A673 (cell line): ENCODE results near the gene CCDC14. TPM values are rescaled to one million over a fixed set of nuclear protein-coding genes. Genes with fewer than 3 reads are reported as not detected.

Source experiments
- BruUV-seq: library from RNA; stranded (reverse); fragments of 400-500 nt; replicated peaks from 2 replicates; lab custom pipeline; 2021; lab: Mats Ljungman, UMichigan
- CTCF ChIA-PET: fragments of 300-600 bp; sonication (Branson Sonifier 250); formaldehyde crosslinking; loops from one replicate; lab custom pipeline; 2022; ENCODE audit warnings: antibody characterized with exemption; lab: Charles Lee
- POLR2A ChIA-PET: fragments of 300-600 bp; sonication (Branson Sonifier 250); formaldehyde crosslinking; loops from one replicate; lab custom pipeline; 2022; ENCODE audit warnings: antibody characterized with exemption; ENCODE audit not compliant: low non-redundant PET; lab: Charles Lee
- DNase-seq: peaks from one replicate; pipeline ENCODE4 v3.0.0-alpha.2; 2015; ENCODE audit warnings: low spot score
- H3K27ac ChIP-seq: fragments of 200-600 bp; sonication (generic); 2 replicates; pipeline ENCODE4 v1.5.1; 2016; ENCODE audit warnings: mixed run types, low read depth, mild to moderate bottlenecking, mixed read lengths, antibody characterized with exemption, low read length; ENCODE audit not compliant: poor library complexity, severe bottlenecking
- H3K27me3 ChIP-seq: fragments of 200-600 bp; sonication (generic); replicated peaks from 2 replicates; pipeline ENCODE4 v1.6.1; 2017; ENCODE audit warnings: mixed run types, low read depth, mild to moderate bottlenecking, mixed read lengths, antibody characterized with exemption, low read length; ENCODE audit not compliant: insufficient read depth, poor library complexity
- H3K36me3 ChIP-seq: fragments of 200-600 bp; sonication (generic); 2 replicates; pipeline ENCODE4 v1.6.1; 2016; ENCODE audit warnings: mixed run types, mild to moderate bottlenecking, mixed read lengths, antibody characterized with exemption, low read length; ENCODE audit not compliant: insufficient read depth, poor library complexity, severe bottlenecking
- H3K4me1 ChIP-seq: fragments of 200-600 bp; sonication (generic); 2 replicates; pipeline ENCODE4 v1.6.1; 2017; ENCODE audit warnings: mixed run types, mild to moderate bottlenecking, mixed read lengths, antibody characterized with exemption, low read length; ENCODE audit not compliant: insufficient read depth, poor library complexity, severe bottlenecking
- H3K4me3 ChIP-seq: fragments of 200-600 bp; sonication (generic); 2 replicates; pipeline ENCODE4 v1.5.1; 2016; ENCODE audit warnings: low read depth, mixed run types, mild to moderate bottlenecking, mixed read lengths, low read length; ENCODE audit not compliant: poor library complexity, severe bottlenecking
- H3K9me3 ChIP-seq: fragments of 200-600 bp; sonication (generic); 2 replicates; pipeline ENCODE4 v1.6.1; 2016; ENCODE audit warnings: mixed run types, low read depth, mild to moderate bottlenecking, mixed read lengths, antibody characterized with exemption, low read length; ENCODE audit not compliant: poor library complexity, severe bottlenecking
- CTCF ChIP-seq: fragments of 300-800, 200-600 bp; sonication (generic); conservative IDR thresholded peaks from 2 replicates; pipeline ENCODE4 v1.5.1; 2017; ENCODE audit warnings: low read depth, mild to moderate bottlenecking, antibody characterized with exemption, low read length, moderate library complexity, mixed read lengths
- EZH2 ChIP-seq: fragments of 200-600 bp; sonication (generic); IDR thresholded peaks from 2 replicates; pipeline ENCODE4 v1.6.1; 2017; ENCODE audit warnings: borderline replicate concordance, low read depth, mild to moderate bottlenecking, mixed read lengths, antibody characterized with exemption, low read length; ENCODE audit not compliant: poor library complexity, severe bottlenecking
- intact Hi-C: fragments of 100-400 bp; cut with micrococcal nuclease; formaldehyde crosslinking; loops from one replicate; pipeline ENCODE4 v1.10.0; 2022; ENCODE audit not compliant: unreplicated experiment
- total RNA-seq: library from RNA; stranded (reverse); gene quantifications from 2 replicates; pipeline ENCODE4 v1.2.3, GENCODE V29; 2021

Gene CCDC14
- total RNA-seq, 1 experiment from 2014 or later: 81.2 TPM

GRCh38 chr3:123883111-123883510, 77.9 kb downstream of the CCDC14 start:
- DNase-seq: no peak
- intact Hi-C loops: no loop called here
- H3K9me3 ChIP-seq: no peaks in the 10 kb centered on the region
- ChIA-PET POLR2A (no interaction called here), CTCF (interaction anchor here (0.7 kb wide), 1 partner anchor 159 kb away, joined by 3 read pairs; no protein-coding TSS in a partner anchor)
- H3K4me3 ChIP-seq: no peak overlapping the region
- no TSS peak for BruUV-seq
- no peaks in the 10 kb centered on the region for H3K36me3 ChIP-seq
- H3K27me3 ChIP-seq: peaks cover 29% of the 10 kb centered on the region
- TF ChIP-seq EZH2: no peak
- TF ChIP-seq CTCF: no peak
- no peak overlapping the region for H3K27ac ChIP-seq
- no peaks in the 10 kb centered on the region for H3K4me1 ChIP-seq

- Histone ChIP-seq H3K27me3 (peaks cover 22% of the 10 kb centered on the region), H3K36me3 (no peaks in the 10 kb centered on the region), H3K4me1 (no peaks in the 10 kb centered on the region), H3K4me3 (no peak overlapping the region), H3K27ac (no peak overlapping the region), H3K9me3 (no peaks in the 10 kb centered on the region)
- no peak for TF ChIP-seq CTCF
- TF ChIP-seq EZH2: no peak
- ChIA-PET POLR2A (no interaction called here), CTCF (no interaction called here)
- no TSS peak for BruUV-seq
- intact Hi-C loops: no loop called here
- DNase-seq: no peak
These were observed 79.3 kb downstream of the CCDC14 start for GRCh38 chr3:123881771-123882170.

- intact Hi-C loops: no loop called here
- peaks cover 21% of the 10 kb centered on the region for H3K27me3 ChIP-seq
- TF ChIP-seq EZH2 (no peak), CTCF (peak; percentile 62)
- H3K4me3 ChIP-seq: no peak overlapping the region
- ChIA-PET POLR2A (no interaction called here), CTCF (no interaction called here)
- no TSS peak for BruUV-seq
- H3K36me3 ChIP-seq: no peaks in the 10 kb centered on the region
- H3K27ac ChIP-seq: no peak overlapping the region
- DNase-seq: peak; percentile 58
- H3K9me3 ChIP-seq: no peaks in the 10 kb centered on the region
- no peaks in the 10 kb centered on the region for H3K4me1 ChIP-seq
These were observed 79.9 kb downstream of the CCDC14 start for GRCh38 chr3:123880998-123881561.
